ENCODE measurements around the gene HUS1. TPM values are rescaled to one million over a fixed set of nuclear protein-coding genes. Genes with fewer than 3 reads are reported as not detected.
A peak's percentile ranks its signal among the peaks of the same experiment; 100 is the strongest.

The HUS1 gene
- polyA plus RNA-seq, 2 of the 4 experiments (the other 2 are of a cell fraction), result 18.0 to 39.8 TPM

GRCh38 chr7:47938574-47939165 lies 40.7 kb downstream of the HUS1 start (continued):
- no peak for TF ChIP-seq FOSB (CRISPR knock-in tag; IDR thresholded peaks at IDR 0.05)
- no peak for TF ChIP-seq EHF (CRISPR knock-in tag; IDR thresholded peaks at IDR 0.05)
- TF ChIP-seq CEBPB (IDR thresholded peaks at IDR 0.05), result no peak
- TF ChIP-seq RNF2 (IDR thresholded peaks at IDR 0.05; ENCODE audit: borderline replicate concordance, low read depth), result no peak
- peak; percentile 58 for TF ChIP-seq SMC3 (IDR thresholded peaks at IDR 0.05)

- Histone ChIP-seq H3K4me1 (peaks cover 13% of the 10 kb centered on the region), H3K4me3 (no peak overlapping the region), H3K27ac (0 out of 6 replicates have a peak overlapping the region, but pooled peaks of 1 of the 2 experiments have one; percentile 1), H3K9me3 (no peaks in the 10 kb centered on the region), H3K4me2 (no peak overlapping the region)
- TF ChIP-seq PHF8 (IDR thresholded peaks at IDR 0.05; ENCODE audit: borderline replicate concordance, low read depth), result no peak
- no peak for TF ChIP-seq MAX (IDR thresholded peaks at IDR 0.05)
- TF ChIP-seq BCL3 (IDR thresholded peaks at IDR 0.05), result no peak
- no peak for TF ChIP-seq GATA3 (IDR thresholded peaks at IDR 0.05; ENCODE audit: borderline replicate concordance)
- TF ChIP-seq TFCP2L1 (CRISPR knock-in tag; IDR thresholded peaks at IDR 0.05), result no peak
- no peak for TF ChIP-seq ZNF302 (CRISPR knock-in tag; IDR thresholded peaks at IDR 0.05)
- TF ChIP-seq EP300 (IDR thresholded peaks at IDR 0.05), result no peak
- no peak for TF ChIP-seq HOXB5 (CRISPR knock-in tag; IDR thresholded peaks at IDR 0.05)
- TF ChIP-seq HES2 (IDR thresholded peaks at IDR 0.05), result no peak
- TF ChIP-seq BHLHE40 (IDR thresholded peaks at IDR 0.05; ENCODE audit: low read depth, low read length), result no peak
- no peak for TF ChIP-seq CTCF (IDR thresholded peaks at IDR 0.05)
- no peak for TF ChIP-seq EHMT2 (IDR thresholded peaks at IDR 0.05; ENCODE audit: low read depth)
- no peak for TF ChIP-seq ZC3H11A (IDR thresholded peaks at IDR 0.05)
- no peak for TF ChIP-seq CHD4 (IDR thresholded peaks at IDR 0.05; ENCODE audit: borderline replicate concordance)
- peak; percentile 21 to 39; a peak in 3 of 6 replicates for ATAC-seq
- no peak for DNase-seq (ENCODE audit: low read depth in 1 of 2, low spot score in 1 of 2)
- 91% methylated on average over 10 of the region's 11 CpGs for WGBS (ENCODE audit: missing lambda C conversion rate)
- CTCF ChIA-PET, result interaction anchor here (0.8 to 9.9 kb wide), 12 partner anchors 7 to 671 kb away, joined by 3 to 66 read pairs (median 6); no protein-coding TSS in a partner anchor
- POLR2A ChIA-PET, result interaction anchor here (0.7 kb wide), 1 partner anchor 221 kb away, joined by 5 read pairs; no protein-coding TSS in a partner anchor
- FAIRE-seq, result no peak
These were observed 41.5 kb downstream of the HUS1 start for GRCh38 chr7:47937711-47938573.

GRCh38 chr7:47937065-47937687 lies 42.2 kb downstream of the HUS1 start:
- ATAC-seq, result no peak
- FAIRE-seq, result no peak
- no peak overlapping the region for H3K4me2 ChIP-seq
- no peak overlapping the region for H3K27ac ChIP-seq
- DNase-seq (ENCODE audit: low read depth in 1 of 2, low spot score in 1 of 2), result no peak
- ChIA-PET CTCF (interaction anchor here (1.3 to 9.9 kb wide), 7 partner anchors 8 to 671 kb away, joined by 3 to 66 read pairs (median 22); no protein-coding TSS in a partner anchor), POLR2A (interaction anchor here (0.7 kb wide), 1 partner anchor 222 kb away, joined by 5 read pairs; no protein-coding TSS in a partner anchor)
- no peak for TF ChIP-seq HES2 (IDR thresholded peaks at IDR 0.05)
- TF ChIP-seq GATA3 (IDR thresholded peaks at IDR 0.05; ENCODE audit: borderline replicate concordance), result no peak
- no peak for TF ChIP-seq TFCP2L1 (CRISPR knock-in tag; IDR thresholded peaks at IDR 0.05)
- TF ChIP-seq SREBF2 (IDR thresholded peaks at IDR 0.05), result no peak
- no peak for TF ChIP-seq RFX5 (IDR thresholded peaks at IDR 0.05)
- TF ChIP-seq POLR2A (IDR thresholded peaks at IDR 0.05; ENCODE audit: low read length), result no peak
- no peak for TF ChIP-seq E2F6 (IDR thresholded peaks at IDR 0.05; ENCODE audit: borderline replicate concordance, low read depth)
- TF ChIP-seq FOSL2 (IDR thresholded peaks at IDR 0.05), result no peak
- no peak for TF ChIP-seq FOSL2 (CRISPR knock-in tag; IDR thresholded peaks at IDR 0.05)
- no peak for TF ChIP-seq BHLHE40 (IDR thresholded peaks at IDR 0.05; ENCODE audit: low read depth, low read length)
- no peak for TF ChIP-seq NR3C1 (IDR thresholded peaks at IDR 0.05)
- TF ChIP-seq HEYL (CRISPR knock-in tag; IDR thresholded peaks at IDR 0.05), result no peak
- no peak for TF ChIP-seq NFE2L2 (conservative IDR thresholded peaks at IDR 0.05; ENCODE audit: low read length)
- H3K4me3 ChIP-seq, result no peak overlapping the region
- H3K4me1 ChIP-seq, result peaks cover 13% of the 10 kb centered on the region
- WGBS (ENCODE audit: missing lambda C conversion rate), result 93% methylated on average over 9 of the region's 17 CpGs
- no peaks in the 10 kb centered on the region for H3K9me3 ChIP-seq

Measured in A549 (cell line).